GM23248 (cell line): ENCODE measurements around the gene POU2AF2.

Experiments
- EZH2 ChIP-seq: fragments of 200-600 bp; sonication (generic); IDR thresholded peaks from 2 replicates; pipeline ENCODE4 v1.6.1; 2018; ENCODE audit warnings: antibody characterized with exemption, mild to moderate bottlenecking; ENCODE audit not compliant: insufficient read depth, poor library complexity, severe bottlenecking
- EZH2phosphoT487 ChIP-seq: fragments of 200-600 bp; sonication (generic); IDR thresholded peaks from 2 replicates; pipeline ENCODE4 v1.6.1; 2018; ENCODE audit warnings: antibody characterized with exemption, moderate library complexity, mild to moderate bottlenecking, low read depth; ENCODE audit not compliant: insufficient read depth

GRCh38 chr11:111327908-111328624 is 82.5 kb downstream of the POU2AF2 start:
- no peak for TF ChIP-seq EZH2phosphoT487
- no peak for TF ChIP-seq EZH2
